Measurements from ENCODE around the gene RAC3.
A peak's percentile ranks its signal among the peaks of the same experiment; 100 is the strongest.

The RAC3 gene

GRCh38 chr17:81999976-82000802 is 31.3 kb upstream of the RAC3 start:
- no peak for DNase-seq

DNA sequence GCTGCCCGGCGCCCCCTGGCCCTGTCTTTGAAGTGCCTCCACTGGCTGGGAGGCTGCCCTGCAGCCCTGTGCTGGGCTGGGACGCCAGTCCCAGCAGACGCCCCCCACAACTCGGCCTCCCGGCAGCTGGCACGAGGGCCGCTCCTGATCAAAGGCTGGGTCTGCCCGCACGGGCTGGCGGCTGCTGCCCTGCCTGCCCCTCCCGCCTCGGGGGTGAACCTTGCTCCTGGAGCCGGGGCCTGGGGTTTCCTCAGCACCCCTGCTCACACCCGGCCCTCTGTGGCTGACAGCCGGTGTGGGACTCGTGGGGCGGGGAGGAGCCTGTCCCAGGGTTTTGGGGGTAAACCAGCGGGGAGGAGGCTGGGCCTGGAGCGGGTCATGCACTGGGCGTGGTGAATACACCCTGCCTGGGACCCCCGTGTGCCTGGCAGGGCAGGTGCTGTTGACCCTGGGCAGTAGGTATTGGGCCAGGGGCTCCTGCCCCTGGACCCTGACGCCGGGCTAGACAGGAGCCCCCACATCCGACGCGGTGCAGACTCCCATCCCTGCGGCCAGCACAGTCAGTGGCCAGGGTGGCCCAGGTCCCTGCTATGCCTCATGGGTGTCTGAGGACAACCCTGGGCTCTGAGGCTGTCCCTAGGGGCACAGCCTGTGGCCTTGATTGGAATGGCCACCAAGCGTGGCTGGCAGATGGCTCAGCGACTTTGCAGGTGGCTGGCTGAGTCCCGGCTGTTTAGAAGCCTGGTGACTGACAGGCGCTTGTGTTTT is 30.5 kb upstream of the RAC3 start:
- DNase-seq: no peak

DNA sequence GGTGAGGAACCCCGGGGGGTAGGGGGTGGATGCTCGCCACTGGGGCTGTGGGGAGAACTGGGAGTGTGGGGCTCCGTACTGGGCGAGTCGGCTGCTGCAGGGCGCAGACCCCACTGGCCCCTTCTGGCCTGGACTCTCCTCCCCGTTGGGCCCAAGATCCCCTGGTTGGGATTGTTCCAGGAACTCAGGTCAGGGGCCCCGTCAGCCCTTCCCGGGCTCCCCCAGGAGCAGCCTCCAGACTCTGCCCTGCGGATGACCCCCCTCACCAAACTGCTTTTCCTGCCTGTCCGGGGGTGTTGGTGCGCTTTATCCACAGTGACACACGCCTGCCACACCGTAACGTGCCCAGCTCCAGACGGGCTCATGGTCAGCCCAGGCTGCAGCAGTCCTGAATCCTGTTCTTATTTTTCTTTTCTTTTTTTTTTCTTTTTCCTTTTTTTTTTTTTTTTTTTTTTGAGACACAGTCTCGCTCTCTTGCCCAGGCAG is 29.9 kb upstream of the RAC3 start:
- no peak for DNase-seq

DNA sequence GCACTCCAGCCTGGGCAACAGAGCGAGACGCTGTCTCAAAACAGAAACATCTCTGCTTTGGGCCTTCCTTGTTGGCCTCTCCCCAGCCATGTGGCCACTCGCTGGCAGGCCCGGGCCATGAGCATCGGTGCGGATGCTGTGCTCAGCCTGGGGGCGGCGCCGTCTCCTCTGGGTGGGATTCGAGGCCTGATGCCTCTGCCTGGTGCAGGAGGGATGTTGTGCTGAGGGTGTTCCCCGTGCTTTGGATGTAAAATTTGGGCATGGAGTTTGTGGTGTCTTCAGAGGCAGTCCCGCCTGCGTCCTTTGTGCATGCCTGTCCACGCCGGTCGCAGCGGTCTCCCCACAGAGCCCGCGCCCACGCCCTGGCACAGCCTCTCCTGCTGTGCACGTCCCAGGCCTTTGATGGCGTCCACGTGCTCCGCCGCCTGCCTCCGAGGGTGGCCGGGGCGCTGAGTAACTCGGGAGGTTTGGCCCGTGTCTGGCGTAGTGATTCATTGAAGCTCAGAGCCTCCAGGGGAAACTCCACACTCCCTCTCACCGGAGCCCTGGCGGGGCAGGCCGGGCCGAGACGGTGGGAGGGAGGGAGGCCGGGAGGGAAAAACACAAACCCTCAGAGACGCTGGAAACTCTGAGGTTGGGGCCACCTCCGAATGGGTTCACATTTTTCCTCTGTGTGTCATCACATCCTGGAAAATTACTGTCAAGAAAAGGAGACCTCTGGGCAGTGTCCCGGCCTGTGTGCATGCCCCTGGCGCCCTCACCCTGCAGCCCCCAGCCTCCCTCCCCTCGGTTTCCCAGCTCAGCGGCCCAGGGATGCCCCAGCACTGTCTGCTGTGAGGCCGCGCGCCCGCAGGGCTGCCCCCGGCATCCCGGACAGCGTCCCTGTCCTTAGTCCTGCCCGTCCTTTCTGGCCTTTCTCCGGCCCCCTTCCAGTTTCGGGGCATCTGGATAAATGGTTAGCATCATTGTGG is 27.8 kb upstream of the RAC3 start:
- DNase-seq: peak; percentile 83

DNA sequence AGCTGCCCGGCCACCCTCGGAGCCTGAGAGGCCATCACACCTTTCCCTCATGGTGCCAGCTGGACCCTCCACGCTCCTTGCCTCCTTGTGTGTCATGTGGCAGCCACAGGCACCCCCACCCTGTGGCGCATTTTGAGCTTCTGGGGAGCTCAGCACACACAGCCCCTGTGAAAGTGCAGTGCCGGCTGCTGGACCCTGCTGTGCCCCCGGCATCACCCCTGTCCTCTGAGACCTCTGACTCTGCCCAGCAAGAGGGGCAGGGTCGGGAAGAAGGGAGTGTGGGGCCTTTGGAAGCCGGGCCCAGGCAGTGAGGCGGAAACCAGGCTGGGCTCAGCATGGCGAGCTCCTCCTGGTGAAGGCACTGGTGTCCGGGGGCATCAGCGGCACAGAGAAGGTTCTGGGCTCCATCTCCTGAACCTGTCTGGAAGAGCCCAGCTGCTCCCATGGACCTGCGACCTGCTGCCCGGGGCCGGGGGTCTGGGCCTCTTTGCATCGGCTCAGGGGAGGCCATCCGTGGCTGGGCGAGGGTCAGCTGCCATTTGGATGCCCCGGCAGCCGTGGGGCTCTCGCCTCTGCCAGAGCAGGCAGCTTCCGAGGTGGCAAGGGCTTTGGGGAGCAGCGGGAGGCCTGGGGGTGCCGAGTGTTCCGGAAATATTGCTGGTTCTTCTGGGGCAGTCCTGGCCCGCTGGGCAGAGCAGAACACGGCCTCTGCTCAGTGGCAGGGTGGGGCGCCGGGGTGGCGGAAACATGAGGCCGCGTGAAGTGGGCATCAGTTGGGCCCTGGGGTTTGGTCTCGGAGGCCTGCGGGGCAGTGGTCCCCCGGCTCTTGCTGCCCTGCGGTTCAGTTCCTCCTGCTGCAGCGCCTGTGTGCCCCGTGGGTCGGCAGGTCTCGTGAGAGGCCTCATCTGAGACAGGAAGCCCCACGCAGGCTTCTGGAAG is 26.7 kb upstream of the RAC3 start:
- no peak for DNase-seq

GRCh38 chr17:82005701-82006348 is 25.7 kb upstream of the RAC3 start:
- DNase-seq: no peak

DNA sequence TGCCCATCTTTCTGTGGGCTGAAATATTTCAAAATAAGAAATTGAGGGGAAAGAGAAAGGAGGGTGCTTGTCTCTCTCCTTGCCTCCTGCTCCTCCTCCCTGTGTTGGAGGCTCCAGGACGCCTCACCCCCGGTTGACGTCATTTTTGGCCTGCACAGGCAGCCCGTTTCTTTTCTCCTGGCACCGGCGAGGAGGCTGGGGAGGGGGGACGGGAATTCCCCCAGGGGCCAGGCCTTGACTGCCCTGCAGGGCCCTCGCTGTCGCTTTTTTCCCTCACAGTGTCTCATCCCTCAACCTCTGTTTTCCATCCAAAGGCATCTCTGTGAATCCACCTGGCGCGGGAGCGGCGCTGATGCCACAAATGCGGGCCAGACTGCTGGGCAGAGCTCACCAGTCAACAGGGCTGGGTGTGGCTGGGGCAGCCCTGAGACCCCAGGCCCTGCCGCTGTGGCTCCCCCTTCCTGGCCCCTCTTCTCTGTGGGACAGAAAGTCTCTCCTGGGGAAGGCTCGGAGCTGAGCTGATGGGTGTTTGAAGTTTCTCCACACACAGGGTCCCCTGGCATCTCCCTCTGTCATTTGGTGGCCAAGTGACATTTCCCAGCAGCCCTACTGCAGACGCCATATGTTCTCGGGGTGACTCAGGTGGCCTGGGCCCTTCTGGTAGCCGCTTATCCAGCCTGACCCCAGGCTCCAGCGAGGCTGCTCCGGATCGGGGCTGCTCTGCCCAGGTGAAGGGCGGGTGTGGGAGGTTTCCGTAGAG is 24.8 kb upstream of the RAC3 start:
- no peak for DNase-seq

- no peak for DNase-seq
Measured at GRCh38 chr17:82007228-82007494, 24.3 kb upstream of the RAC3 start.

DNA sequence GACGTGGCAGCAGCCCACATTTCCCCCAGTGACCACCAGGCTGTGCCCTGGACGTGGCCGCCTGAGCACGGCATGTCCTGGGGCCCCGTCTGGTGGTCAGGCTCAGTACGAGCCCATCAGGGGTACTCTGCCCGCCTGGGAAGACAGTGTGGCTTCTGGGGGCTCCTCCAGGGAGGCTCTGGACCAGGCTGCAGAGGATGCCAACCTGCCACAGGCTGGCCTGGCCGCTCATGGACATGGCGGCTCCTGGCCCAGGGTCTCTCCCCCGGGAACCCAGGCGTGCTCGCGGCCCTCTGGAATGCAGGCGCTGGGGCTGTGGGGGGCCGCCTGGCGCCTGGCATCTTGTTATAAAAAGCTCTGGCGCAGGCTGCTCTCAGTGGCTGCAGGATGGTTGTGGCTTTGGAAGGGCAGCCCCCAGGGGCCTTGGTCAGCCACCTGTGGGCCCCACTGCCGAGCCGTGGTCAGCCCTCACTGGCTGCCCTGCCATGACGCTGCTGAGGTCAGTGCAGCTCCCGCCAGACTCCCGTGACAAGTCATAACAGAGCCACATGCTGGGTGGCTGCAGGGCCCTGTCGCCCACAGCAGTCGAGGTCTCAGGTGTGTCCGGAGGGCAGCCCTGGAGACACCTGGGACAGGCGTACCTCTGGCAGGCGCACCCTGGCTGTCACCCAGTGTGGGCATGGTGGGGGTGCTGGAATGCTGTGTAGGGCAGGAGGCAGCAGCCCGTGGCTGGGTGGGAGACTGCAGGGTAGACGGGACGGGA is 23.8 kb upstream of the RAC3 start:
- DNase-seq: no peak

DNA sequence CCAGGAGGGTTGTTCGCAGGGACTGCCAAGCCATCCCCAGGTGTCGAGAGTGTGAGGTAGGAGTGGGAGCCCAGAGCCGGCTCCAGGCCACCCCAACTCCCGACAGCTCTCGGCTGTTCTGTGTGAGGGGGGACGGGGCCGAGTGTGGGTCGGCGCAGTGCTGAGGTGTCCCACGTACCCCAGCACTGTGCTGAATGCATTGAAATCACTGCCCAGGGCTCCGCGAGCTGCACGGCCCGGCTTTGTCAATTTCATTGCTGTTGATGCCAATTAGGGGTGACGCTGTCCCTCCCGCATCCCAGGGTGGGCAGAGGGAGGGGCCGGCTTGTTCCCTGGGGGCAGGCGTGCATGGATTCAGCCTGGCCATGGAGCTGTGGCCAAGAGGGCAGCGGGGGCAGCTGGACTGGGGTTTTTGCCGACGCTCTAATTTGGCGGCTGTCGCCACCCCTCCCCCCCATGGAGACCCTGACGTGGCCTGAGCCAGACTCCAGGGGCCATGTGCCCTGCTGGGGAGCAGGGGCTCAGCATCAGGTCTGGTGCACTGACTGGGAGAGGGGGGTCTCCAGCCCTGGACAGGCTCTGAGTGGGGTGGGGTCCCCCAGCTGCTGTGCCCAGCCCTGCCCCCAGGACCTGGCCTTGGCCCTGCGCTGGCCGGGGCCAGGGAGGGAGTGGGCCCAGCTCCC is 23.1 kb upstream of the RAC3 start:
- no peak for DNase-seq

DNA sequence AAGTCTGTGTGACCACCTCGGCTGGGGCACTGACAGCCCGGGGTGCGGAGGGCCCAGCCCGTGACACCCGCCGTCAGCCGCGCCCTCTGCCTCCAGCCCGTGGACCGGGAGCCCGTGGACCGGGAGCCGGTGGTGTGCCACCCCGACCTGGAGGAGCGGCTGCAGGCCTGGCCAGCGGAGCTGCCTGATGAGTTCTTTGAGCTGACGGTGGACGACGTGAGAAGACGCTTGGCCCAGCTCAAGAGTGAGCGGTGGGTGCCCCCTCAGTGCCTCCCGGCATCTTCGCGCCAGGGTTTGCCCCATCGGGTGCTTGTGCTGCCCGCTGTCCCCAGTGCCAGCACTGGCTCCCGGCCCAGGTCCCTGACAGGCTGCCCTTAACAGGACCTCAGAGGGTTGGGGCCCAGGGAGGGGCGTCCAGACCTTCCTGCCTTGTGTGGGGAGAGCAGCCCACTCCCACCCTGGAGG is 22.5 kb upstream of the RAC3 start:
- no peak for DNase-seq

DNA sequence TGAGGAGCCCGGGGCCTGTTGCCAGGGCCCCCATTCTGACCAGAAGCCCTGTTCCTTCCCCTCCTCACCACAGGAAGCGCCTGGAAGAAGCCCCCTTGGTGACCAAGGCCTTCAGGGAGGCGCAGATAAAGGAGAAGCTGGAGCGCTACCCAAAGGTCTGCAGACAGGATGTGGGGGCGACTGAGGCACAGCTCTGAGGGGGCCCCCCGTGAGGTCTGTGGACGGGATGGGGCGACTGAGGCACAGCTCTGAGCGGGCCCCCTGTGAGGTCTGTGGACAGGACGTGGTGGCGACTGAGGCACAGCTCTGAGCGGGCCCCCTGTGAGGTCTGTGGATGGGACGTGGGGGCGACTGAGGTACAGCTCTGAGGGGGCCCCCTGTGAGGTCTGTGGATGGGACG is 22.1 kb upstream of the RAC3 start:
- DNase-seq: no peak

GRCh38 chr17:82010575-82011525 is 20.6 kb upstream of the RAC3 start:
- DNase-seq: no peak

DNA sequence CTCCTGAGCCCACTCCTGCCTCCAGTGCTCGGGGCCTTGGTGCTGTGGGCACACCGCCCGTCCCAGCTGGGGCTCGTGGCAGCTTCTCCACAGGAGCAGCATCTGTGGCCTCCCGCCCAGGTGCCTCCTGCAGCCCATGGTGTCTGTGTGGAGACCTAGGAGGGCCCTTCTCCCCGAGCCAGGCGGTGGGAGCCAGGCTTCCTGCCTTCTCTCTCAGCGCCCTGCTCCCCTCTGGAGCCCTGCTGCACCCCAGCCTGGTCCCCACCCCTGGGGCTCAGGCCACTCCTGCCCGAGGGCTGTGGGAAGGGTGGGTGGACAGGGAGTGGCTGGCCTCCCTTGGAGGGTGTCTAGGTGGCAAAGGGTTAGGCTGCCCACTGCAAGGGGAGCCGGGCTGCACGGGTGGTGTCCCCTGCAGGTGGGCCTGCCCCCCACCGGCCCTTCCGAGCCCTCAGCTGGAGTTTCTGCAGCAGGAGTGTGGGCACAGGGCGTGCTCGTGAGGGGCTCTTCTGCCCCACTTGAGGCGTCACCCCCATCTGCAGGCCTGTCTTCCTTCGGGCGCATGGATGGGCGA is 19.8 kb upstream of the RAC3 start:
- DNase-seq: no peak

- DNase-seq: no peak
Measured at GRCh38 chr17:82012261-82012639, 19.2 kb upstream of the RAC3 start.

- no peak for DNase-seq
Measured at GRCh38 chr17:82012640-82013295, 18.7 kb upstream of the RAC3 start.

- DNase-seq: no peak
Measured at GRCh38 chr17:82013341-82013740, 18.1 kb upstream of the RAC3 start.
